ENCODE results near the gene PCDHGA8.
A peak's percentile ranks its signal among the peaks of the same experiment; 100 is the strongest.
"Not testable (repeated sequence)": the region's sequence is repeated elsewhere in the genome, so short reads cannot be mapped to it uniquely, and the experiment has no call there.

Gene PCDHGA8

GRCh38 chr5:141407790-141408505, 15.5 kb downstream of the PCDHGA8 start, which contains the start of gene PCDHGB6:
Gene PCDHGB6, plus strand, starts transcription at chr5:141408021. Its CDS starts 182 bp downstream, at chr5:141408203.
- not testable (repeated sequence) for H3K4me1 ChIP-seq (ENCODE audit: insufficient read depth, low read length); H3K9me3 ChIP-seq (ENCODE audit: control insufficient read depth, insufficient read depth, low read length); H3K36me3 ChIP-seq (ENCODE audit: insufficient read depth, low read length)
- H3K9ac ChIP-seq (ENCODE audit: low read depth, low read length), result peak within 1 kb of the TSS; percentile 50; the same call in 1 of the 2 replicates

GRCh38 chr5:141409598-141410306, 17.3 kb downstream of the PCDHGA8 start:
- H3K9me3 ChIP-seq (ENCODE audit: control insufficient read depth, insufficient read depth, low read length), result no peaks in the 10 kb centered on the region
- H3K9ac ChIP-seq (ENCODE audit: low read depth, low read length), result no peak overlapping the region
- H3K36me3 ChIP-seq (ENCODE audit: insufficient read depth, low read length), result no peaks in the 10 kb centered on the region
- no peaks in the 10 kb centered on the region for H3K4me1 ChIP-seq (ENCODE audit: insufficient read depth, low read length)

GRCh38 chr5:141411575-141411974, 19.1 kb downstream of the PCDHGA8 start:
- no peaks in the 10 kb centered on the region for H3K36me3 ChIP-seq (ENCODE audit: insufficient read depth, low read length)
- H3K9ac ChIP-seq (ENCODE audit: low read depth, low read length), result no peak overlapping the region
- H3K9me3 ChIP-seq (ENCODE audit: control insufficient read depth, insufficient read depth, low read length), result no peaks in the 10 kb centered on the region
- no peaks in the 10 kb centered on the region for H3K4me1 ChIP-seq (ENCODE audit: insufficient read depth, low read length)

GRCh38 chr5:141412854-141413539, 20.6 kb downstream of the PCDHGA8 start, which contains the start of gene PCDHGA10:
Gene PCDHGA10, plus strand, starts transcription at chr5:141412987. Its CDS starts 189 bp downstream, at chr5:141413176.
- Histone ChIP-seq H3K9me3 (ENCODE audit: control insufficient read depth, insufficient read depth, low read length) (no peaks in the 10 kb centered on the region), H3K9ac (ENCODE audit: low read depth, low read length) (peak within 1 kb of the TSS; percentile 24; the same call in 1 of the 2 replicates), H3K4me1 (ENCODE audit: insufficient read depth, low read length) (no peaks in the 10 kb centered on the region), H3K36me3 (ENCODE audit: insufficient read depth, low read length) (no peaks in the 10 kb centered on the region)

DNA sequence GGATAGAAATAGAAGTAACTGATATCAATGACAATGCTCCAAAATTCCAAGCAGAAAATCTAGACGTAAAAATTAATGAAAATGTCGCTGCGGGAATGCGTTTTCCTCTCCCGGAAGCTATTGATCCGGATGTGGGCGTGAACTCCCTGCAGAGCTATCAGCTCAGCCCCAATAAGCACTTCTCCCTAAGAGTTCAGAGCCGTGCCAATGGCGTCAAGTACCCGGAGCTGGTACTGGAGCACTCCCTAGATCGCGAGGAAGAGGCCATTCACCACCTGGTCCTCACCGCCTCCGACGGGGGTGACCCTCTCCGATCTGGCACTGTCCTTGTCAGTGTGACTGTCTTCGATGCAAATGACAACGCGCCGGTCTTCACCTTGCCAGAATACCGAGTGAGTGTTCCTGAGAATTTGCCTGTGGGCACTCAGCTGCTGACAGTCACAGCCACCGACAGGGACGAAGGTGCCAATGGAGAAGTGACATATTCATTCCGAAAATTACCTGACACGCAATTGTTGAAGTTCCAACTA, 21.2 kb downstream of the PCDHGA8 start:
- Histone ChIP-seq H3K4me1 (ENCODE audit: insufficient read depth, low read length) (no peaks in the 10 kb centered on the region), H3K36me3 (ENCODE audit: insufficient read depth, low read length) (no peaks in the 10 kb centered on the region), H3K9me3 (ENCODE audit: control insufficient read depth, insufficient read depth, low read length) (no peaks in the 10 kb centered on the region), H3K9ac (ENCODE audit: low read depth, low read length) (peak overlapping the region; percentile 24; the same call in 1 of the 2 replicates)

DNA sequence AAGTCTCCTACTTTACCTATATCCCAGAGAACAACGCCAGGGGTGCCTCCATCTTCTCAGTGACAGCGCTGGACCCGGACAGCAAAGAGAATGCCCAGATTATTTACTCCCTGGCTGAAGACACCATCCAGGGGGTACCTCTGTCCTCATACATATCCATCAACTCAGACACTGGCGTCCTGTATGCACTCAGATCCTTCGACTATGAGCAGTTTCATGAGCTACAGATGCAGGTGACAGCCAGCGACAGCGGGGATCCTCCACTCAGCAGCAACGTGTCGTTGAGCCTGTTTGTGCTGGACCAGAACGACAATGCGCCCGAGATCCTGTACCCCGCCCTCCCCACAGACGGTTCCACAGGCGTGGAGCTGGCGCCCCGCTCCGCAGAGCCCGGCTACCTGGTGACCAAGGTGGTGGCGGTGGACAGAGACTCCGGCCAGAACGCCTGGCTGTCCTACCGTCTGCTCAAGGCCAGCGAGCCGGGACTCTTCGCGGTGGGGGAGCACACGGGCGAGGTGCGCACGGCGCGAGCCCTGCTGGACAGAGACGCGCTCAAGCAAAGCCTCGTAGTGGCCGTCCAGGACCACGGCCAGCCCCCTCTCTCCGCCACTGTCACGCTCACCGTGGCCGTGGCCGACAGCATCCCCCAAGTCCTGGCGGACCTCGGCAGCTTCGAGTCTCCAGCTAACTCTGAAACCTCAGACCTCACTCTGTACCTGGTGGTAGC, 22.3 kb downstream of the PCDHGA8 start:
- not testable (repeated sequence) for H3K36me3 ChIP-seq (ENCODE audit: insufficient read depth, low read length); H3K9ac ChIP-seq (ENCODE audit: low read depth, low read length); H3K4me1 ChIP-seq (ENCODE audit: insufficient read depth, low read length); H3K9me3 ChIP-seq (ENCODE audit: control insufficient read depth, insufficient read depth, low read length)

DNA sequence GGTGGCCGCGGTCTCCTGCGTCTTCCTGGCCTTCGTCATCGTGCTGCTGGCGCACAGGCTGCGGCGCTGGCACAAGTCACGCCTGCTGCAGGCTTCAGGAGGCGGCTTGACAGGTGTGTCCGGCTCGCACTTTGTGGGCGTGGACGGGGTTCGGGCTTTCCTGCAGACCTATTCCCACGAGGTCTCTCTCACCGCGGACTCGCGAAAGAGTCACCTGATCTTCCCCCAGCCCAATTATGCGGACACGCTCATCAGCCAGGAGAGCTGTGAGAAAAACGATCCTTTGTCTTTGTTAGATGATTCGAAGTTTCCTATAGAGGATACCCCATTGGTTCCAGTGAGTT, 22.8 kb downstream of the PCDHGA8 start:
- not testable (repeated sequence) for H3K9ac ChIP-seq (ENCODE audit: low read depth, low read length); H3K4me1 ChIP-seq (ENCODE audit: insufficient read depth, low read length); H3K9me3 ChIP-seq (ENCODE audit: control insufficient read depth, insufficient read depth, low read length); H3K36me3 ChIP-seq (ENCODE audit: insufficient read depth, low read length)

GRCh38 chr5:141417494-141418172, 25.2 kb downstream of the PCDHGA8 start, which contains the start of gene PCDHGB7:
Gene PCDHGB7, plus strand, starts transcription at chr5:141417677. Its CDS starts 183 bp downstream, at chr5:141417860.
- Histone ChIP-seq H3K9ac (ENCODE audit: low read depth, low read length) (peak within 1 kb of the TSS; percentile 70; the same call in 1 of the 2 replicates), H3K9me3 (ENCODE audit: control insufficient read depth, insufficient read depth, low read length) (peaks cover 13% of the 10 kb centered on the region; the same call in 1 of the 2 replicates)
- not testable (repeated sequence) for H3K36me3 ChIP-seq (ENCODE audit: insufficient read depth, low read length); H3K4me1 ChIP-seq (ENCODE audit: insufficient read depth, low read length)

- H3K36me3 ChIP-seq (ENCODE audit: insufficient read depth, low read length), result no peaks in the 10 kb centered on the region
- H3K9me3 ChIP-seq (ENCODE audit: control insufficient read depth, insufficient read depth, low read length), result peaks cover 13% of the 10 kb centered on the region; the same call in 1 of the 2 replicates
- H3K4me1 ChIP-seq (ENCODE audit: insufficient read depth, low read length), result no peaks in the 10 kb centered on the region
- no peak overlapping the region for H3K9ac ChIP-seq (ENCODE audit: low read depth, low read length)
These were observed 26.8 kb downstream of the PCDHGA8 start for GRCh38 chr5:141419074-141419880.

DNA sequence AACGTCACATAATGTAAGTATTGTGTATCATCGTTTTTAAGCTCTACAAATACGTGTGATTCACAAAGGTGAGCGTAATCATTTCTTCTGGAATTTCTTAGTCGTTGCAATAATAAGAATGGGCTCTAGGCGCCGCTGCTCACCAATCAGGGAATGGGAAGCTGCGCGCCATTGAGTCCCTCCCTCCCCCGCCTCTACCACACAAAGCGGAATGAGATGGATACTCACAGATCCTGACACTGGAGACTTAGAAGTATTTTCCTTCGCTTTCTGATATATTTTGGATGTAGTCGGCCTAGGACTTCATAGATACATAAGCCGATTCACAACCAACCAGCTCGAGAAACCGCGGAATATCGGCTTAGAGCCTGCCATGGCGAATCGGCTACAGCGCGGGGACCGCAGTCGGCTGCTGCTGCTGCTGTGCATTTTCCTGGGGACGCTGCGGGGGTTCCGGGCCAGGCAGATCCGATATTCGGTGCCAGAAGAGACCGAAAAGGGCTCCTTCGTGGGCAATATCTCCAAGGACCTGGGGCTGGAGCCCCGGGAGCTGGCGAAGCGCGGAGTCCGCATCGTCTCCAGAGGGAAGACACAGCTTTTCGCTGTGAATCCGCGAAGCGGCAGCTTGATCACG, 28.5 kb downstream of the PCDHGA8 start, which contains the start of gene PCDHGA11:
Gene PCDHGA11, plus strand, starts transcription at position 197 of the 634 bp plus-strand sequence. Its CDS starts 177 bp downstream, at position 374.
- H3K4me1 ChIP-seq (ENCODE audit: insufficient read depth, low read length), result no peaks in the 10 kb centered on the region
- peak within 1 kb of the TSS; percentile 48 for H3K9ac ChIP-seq (ENCODE audit: low read depth, low read length)
- peaks cover 13% of the 10 kb centered on the region; the same call in 1 of the 2 replicates for H3K9me3 ChIP-seq (ENCODE audit: control insufficient read depth, insufficient read depth, low read length)
- no peaks in the 10 kb centered on the region for H3K36me3 ChIP-seq (ENCODE audit: insufficient read depth, low read length)

DNA sequence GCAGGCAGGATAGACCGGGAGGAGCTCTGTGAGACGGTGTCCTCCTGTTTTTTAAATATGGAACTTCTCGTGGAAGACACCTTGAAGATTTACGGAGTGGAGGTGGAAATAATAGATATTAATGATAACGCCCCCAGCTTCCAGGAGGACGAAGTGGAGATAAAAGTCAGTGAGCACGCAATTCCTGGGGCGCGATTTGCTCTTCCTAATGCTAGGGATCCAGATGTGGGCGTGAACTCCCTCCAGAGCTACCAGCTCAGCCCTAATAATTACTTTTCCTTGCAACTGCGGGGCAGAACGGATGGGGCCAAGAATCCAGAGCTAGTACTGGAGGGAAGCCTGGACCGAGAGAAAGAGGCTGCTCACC, 29.0 kb downstream of the PCDHGA8 start:
- H3K36me3 ChIP-seq (ENCODE audit: insufficient read depth, low read length), result no peaks in the 10 kb centered on the region
- peak overlapping the region; percentile 48; the same call in 1 of the 2 replicates for H3K9ac ChIP-seq (ENCODE audit: low read depth, low read length)
- peaks cover 13% of the 10 kb centered on the region; the same call in 1 of the 2 replicates for H3K9me3 ChIP-seq (ENCODE audit: control insufficient read depth, insufficient read depth, low read length)
- H3K4me1 ChIP-seq (ENCODE audit: insufficient read depth, low read length), result no peaks in the 10 kb centered on the region

DNA sequence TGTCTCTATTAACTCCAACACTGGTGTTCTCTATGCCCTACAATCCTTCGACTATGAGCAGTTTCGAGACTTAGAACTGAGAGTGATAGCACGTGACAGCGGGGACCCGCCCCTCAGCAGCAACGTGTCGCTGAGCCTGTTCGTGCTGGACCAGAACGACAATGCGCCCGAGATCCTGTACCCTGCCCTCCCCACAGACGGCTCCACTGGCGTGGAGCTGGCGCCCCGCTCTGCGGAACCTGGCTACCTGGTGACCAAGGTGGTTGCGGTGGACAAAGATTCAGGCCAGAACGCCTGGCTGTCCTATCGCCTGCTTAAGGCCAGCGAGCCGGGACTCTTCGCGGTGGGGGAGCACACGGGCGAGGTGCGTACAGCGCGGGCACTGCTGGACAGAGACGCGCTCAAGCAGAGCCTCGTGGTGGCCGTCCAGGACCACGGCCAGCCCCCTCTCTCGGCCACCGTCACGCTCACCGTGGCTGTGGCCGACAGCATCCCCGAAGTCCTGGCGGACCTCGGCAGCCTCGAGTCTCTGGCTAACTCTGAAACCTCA, 30.4 kb downstream of the PCDHGA8 start:
- Histone ChIP-seq H3K9ac (ENCODE audit: low read depth, low read length) (no peak overlapping the region), H3K9me3 (ENCODE audit: control insufficient read depth, insufficient read depth, low read length) (peaks cover 13% of the 10 kb centered on the region; the same call in 1 of the 2 replicates), H3K36me3 (ENCODE audit: insufficient read depth, low read length) (no peaks in the 10 kb centered on the region), H3K4me1 (ENCODE audit: insufficient read depth, low read length) (no peaks in the 10 kb centered on the region)
